ENCODE measurements around the gene AAR2.

Gene AAR2

GRCh38 chr20:36219671-36220220, 16.5 kb upstream of the AAR2 start:
- no peak for DNase-seq

GRCh38 chr20:36225666-36226065, 10.6 kb upstream of the AAR2 start:
- DNase-seq: no peak

GRCh38 chr20:36228770-36229169, 7.5 kb upstream of the AAR2 start:
- DNase-seq: peak; percentile 72

GRCh38 chr20:36230019-36230418, 6.3 kb upstream of the AAR2 start:
- no peak for DNase-seq

GRCh38 chr20:36231331-36231730, 4.9 kb upstream of the AAR2 start:
- no peak for DNase-seq

- no peak for DNase-seq
These were observed 1.4 kb upstream of the AAR2 start for GRCh38 chr20:36234771-36235320.

GRCh38 chr20:36236786-36237121, 476 bp downstream of the AAR2 start:
- DNase-seq: no peak

GRCh38 chr20:36237477-36237876, 1.2 kb downstream of the AAR2 start:
- DNase-seq: no peak

- no peak for DNase-seq
These were observed 1.9 kb downstream of the AAR2 start for GRCh38 chr20:36238153-36238552.

GRCh38 chr20:36238760-36239159, 2.5 kb downstream of the AAR2 start:
- DNase-seq: no peak

GRCh38 chr20:36240076-36240475, 3.8 kb downstream of the AAR2 start:
- no peak for DNase-seq

GRCh38 chr20:36241678-36242077, 5.4 kb downstream of the AAR2 start:
- no peak for DNase-seq

GRCh38 chr20:36243726-36244125, 7.4 kb downstream of the AAR2 start:
- no peak for DNase-seq

GRCh38 chr20:36246401-36246800, 10.1 kb downstream of the AAR2 start:
- no peak for DNase-seq

GRCh38 chr20:36248836-36249235, 12.6 kb downstream of the AAR2 start:
- no peak for DNase-seq

- DNase-seq: no peak
These were observed 13.2 kb downstream of the AAR2 start for GRCh38 chr20:36249450-36249849.

GRCh38 chr20:36251426-36251825, 15.1 kb downstream of the AAR2 start:
- DNase-seq: no peak

- DNase-seq: no peak
These were observed 16.2 kb downstream of the AAR2 start for GRCh38 chr20:36252511-36252910.

GRCh38 chr20:36253036-36253435, 16.8 kb downstream of the AAR2 start:
- no peak for DNase-seq

- no peak for DNase-seq
These were observed 17.8 kb downstream of the AAR2 start for GRCh38 chr20:36254076-36254475.

- no peak for DNase-seq
These were observed 19.2 kb downstream of the AAR2 start for GRCh38 chr20:36255445-36255844.

GRCh38 chr20:36259177-36260061, 23.1 kb downstream of the AAR2 start:
- DNase-seq: no peak

- DNase-seq: no peak
These were observed 24.0 kb downstream of the AAR2 start for GRCh38 chr20:36260316-36260715.

- no peak for DNase-seq
These were observed 25.3 kb downstream of the AAR2 start for GRCh38 chr20:36261389-36262105.
